Spleen (tissue), 7 donors: ENCODE results near the gene KRT33B.

Experiments used
- POLR2A ChIP-seq, 3 donors: fragments of 450-650 bp; IDR thresholded peaks; one replicate each; pipeline ENCODE4 v1.5.1; 2017; ENCODE audit warnings: antibody characterized with exemption in 3 of 3, mild to moderate bottlenecking in 1 of 3
- POLR2AphosphoS5 ChIP-seq, 3 donors: sonication (generic); formaldehyde crosslinking; IDR thresholded peaks; one replicate each; pipeline ENCODE4 v1.5.1; 2017; ENCODE audit warnings: antibody characterized with exemption in 3 of 3
- TF ChIP-seq, protein P1 (sequence below), 11 experiments: fragments of 200-600 bp in 7 of 11; fragments of 450-650 bp in 4 of 11; sonication (generic) in 4 of 11; IDR thresholded peaks in 8 of 11; conservative IDR thresholded peaks in 3 of 11; 1 replicate in 7 of 11; 2 replicates in 4 of 11; pipeline versions ENCODE4 v1.4.0 to v1.8.0; 2016 to 2021; ENCODE audit warnings: antibody characterized with exemption in 11 of 11, inconsistent platforms in 4 of 11, mild to moderate bottlenecking in 1 of 11
- donor health status: DM: no; HTN: no; CAD: no; lungs with moderate emphysema.
- donor health status: DM: no; HTN: no; CAD: no.
- donor health status: DM: no; HTN: no; CAD: no.

DNA sequence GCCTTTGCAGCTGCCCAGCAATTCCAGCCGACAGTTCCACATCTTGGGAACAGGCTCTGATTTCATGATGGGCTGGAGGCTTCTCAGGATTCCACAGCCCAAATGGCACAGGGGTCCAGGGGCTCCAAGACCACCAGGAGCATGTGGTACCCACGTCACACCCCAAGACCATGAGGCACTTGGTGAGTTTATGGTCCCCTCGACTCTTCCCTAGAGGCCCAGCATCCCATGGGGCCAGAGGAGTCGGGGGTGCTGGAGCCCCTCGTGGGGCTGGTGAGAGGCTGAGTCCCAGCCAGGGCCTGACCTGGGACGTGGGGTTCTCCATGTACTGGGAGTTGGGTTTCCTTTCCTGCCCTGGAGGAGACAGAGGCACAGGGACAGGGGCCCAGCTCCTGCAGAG is 44.0 kb downstream of the KRT33B start:
- TF ChIP-seq, protein P1, sequence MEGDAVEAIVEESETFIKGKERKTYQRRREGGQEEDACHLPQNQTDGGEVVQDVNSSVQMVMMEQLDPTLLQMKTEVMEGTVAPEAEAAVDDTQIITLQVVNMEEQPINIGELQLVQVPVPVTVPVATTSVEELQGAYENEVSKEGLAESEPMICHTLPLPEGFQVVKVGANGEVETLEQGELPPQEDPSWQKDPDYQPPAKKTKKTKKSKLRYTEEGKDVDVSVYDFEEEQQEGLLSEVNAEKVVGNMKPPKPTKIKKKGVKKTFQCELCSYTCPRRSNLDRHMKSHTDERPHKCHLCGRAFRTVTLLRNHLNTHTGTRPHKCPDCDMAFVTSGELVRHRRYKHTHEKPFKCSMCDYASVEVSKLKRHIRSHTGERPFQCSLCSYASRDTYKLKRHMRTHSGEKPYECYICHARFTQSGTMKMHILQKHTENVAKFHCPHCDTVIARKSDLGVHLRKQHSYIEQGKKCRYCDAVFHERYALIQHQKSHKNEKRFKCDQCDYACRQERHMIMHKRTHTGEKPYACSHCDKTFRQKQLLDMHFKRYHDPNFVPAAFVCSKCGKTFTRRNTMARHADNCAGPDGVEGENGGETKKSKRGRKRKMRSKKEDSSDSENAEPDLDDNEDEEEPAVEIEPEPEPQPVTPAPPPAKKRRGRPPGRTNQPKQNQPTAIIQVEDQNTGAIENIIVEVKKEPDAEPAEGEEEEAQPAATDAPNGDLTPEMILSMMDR (IDR thresholded peaks at IDR 0.05 in 8 of 11, conservative IDR thresholded peaks at IDR 0.05 in 3 of 11) = no peak
- TF ChIP-seq POLR2A (IDR thresholded peaks at IDR 0.05) = no peak
- TF ChIP-seq POLR2AphosphoS5 (IDR thresholded peaks at IDR 0.05) = no peak
